NOMO-1 treated with dmso at 0.1 percent for 144 hours (cell line): ENCODE data around the gene BTD.

ENCODE experiments used
- DNase-seq: peaks from one replicate; lab custom pipeline; 2025; ENCODE audit not compliant: unreplicated experiment; lab: John Stamatoyannopoulos, UW

The BTD gene, protein sequence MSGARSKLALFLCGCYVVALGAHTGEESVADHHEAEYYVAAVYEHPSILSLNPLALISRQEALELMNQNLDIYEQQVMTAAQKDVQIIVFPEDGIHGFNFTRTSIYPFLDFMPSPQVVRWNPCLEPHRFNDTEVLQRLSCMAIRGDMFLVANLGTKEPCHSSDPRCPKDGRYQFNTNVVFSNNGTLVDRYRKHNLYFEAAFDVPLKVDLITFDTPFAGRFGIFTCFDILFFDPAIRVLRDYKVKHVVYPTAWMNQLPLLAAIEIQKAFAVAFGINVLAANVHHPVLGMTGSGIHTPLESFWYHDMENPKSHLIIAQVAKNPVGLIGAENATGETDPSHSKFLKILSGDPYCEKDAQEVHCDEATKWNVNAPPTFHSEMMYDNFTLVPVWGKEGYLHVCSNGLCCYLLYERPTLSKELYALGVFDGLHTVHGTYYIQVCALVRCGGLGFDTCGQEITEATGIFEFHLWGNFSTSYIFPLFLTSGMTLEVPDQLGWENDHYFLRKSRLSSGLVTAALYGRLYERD

DNA sequence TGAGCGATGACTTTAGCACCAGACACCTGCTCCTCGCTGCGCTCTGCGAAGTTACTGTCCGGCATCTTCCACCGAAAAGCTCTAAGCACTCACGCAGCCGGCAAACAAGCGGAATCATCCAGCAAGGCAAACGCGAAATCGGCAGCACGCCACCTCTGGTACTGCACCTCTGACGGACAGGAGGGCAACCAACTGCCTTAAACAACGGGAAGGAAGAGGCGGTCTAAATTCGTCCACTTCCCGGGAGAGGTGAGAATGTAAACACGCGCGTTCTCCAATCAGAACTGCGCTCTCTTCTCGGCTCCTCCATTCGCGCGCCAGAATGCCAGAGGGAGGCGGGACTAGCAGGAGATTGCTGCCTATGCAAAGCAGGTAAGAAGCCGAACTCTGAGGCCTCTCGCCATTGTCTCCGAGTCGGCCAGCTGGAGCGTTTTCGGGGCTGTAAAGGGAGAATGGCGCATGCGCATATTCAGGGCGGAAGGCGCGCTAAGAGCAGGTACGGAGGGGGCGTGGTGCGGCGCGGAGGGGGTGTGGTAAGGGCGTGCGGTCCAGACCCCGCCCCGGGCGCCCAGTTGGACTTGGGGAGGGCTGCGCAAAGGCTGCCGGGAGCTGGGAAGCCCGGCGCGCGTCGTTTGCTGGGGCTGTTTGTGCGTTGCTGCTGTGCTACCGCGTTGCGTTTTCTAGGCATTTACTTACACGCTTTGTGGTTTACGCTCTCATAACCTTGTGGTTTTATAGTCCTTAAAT is at the start of gene BTD, which contains the start of gene HACL1:
Gene BTD, plus strand, starts transcription at position 347 of the 747 bp plus-strand sequence. CDS start 33,695 bp downstream, outside the sequence.
Gene HACL1, minus strand, starts transcription at position 171 of the 747 bp plus-strand sequence. Its CDS starts 106 bp downstream, at position 65.
- DNase-seq = no peak

DNA sequence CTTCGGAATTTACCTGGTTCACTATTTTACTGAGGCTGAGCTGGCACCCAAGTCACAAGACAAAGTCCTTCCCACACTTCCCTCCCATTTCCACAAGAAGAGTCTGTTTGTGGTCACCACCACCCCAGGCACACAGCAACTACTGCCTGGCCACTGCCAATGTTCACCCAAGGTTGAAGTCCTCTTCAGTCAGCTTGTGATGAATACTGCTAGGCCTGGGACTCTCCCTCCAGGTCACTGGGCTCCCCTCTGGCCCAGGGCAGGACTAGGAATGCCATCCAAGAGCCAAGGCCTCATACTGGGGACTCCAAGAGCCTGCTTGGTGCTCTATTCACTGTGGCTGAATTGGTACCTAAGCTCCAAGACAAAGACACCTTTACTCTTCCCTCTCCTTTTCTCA is 49.6 kb upstream of the BTD start:
- no peak for DNase-seq

DNA sequence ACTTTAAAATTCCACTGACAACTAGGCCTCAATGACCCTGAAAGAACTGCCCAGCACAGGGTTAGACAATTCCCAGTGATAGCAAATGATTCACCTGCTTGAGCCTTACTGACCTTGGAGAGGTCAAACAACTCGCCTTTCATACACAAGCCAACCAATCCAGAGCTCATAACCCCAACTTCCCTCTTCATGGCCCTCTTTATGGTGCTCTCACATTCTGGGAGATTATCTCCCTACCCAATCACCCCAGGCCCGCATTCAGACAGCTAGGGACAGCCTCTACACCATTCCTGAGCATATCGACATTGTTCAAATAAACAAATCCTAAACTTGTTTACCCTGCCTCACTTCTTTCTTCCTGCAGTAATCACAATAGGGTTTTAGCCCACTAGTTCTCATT is 47.8 kb upstream of the BTD start:
- DNase-seq = no peak

DNA sequence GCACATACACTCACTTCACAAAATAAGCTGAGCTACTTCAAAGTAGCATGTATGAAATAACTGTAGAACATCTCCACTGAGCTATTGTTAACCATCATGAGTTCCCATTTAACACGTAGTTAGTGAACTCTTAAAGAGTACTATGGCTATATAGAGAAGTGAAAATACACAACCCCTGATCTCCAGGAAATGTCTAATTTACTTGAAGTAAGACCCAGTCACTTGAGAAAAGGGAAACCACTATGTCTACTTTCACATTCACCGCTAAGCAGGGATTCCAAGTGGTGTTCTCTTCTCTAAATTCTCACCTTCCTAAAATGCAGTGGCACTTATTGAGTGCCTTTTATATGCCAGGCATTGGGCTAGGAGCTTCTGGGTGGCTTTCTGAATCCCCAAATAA is 45.0 kb upstream of the BTD start:
- peak; percentile 77 for DNase-seq

DNA sequence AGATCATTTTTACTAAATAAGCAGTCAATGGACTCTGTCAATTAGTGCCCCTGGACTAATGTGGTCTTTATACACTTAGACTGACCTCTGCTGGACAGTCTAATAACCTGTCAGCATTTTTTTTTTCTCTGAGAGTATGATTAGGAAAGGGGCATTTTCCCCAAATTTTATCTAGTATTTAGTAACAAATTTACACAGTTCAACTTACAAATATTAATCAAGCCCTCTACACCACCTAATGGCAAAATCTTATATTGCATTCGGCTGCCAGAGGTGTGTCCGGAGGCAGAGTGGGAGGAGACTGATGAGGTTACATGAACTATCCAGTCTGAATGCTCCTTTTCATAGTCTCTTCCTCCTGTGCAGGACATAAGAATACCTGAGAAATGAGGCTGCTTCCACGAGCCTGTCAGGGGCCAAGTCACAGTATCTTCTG is 44.0 kb upstream of the BTD start:
- peak; percentile 56 for DNase-seq

DNA sequence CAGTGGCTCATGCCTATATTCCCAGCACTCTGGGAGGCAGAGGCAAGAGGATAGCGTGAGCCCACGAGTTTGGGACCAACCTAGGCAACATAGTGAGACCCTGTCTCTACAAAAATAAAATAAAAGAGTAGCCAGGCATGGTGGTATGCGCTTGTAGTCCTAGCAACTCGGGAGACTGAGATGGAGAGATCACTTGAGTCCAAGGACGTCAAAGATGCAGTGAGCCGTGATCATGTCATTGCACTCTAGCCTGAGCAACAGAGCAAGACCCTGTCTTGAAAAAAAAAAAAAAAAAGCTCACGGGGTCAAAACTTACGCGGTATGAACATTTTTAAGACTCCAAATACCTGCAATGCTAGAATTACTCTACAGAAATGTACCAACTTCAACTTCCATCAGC is 43.0 kb upstream of the BTD start:
- DNase-seq = no peak

DNA sequence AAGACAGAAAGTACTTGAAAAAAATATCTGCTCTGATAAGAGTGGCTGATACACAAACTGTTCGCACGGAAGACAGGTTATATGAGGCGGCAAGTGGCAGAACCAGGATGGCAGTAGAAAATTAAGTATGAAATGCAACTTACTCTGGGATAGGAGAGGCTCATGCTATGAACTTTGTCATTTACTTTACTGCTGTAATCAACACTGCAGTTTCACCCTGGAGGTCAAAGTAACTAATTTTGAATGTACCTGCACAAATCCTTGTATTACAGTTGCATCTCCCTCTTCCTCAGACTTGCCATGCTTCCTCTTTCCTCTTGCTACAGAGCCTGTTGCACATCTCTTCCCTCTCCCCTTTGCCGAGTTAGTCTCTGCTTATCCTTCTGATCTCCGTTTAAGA is 39.0 kb upstream of the BTD start:
- no peak for DNase-seq

DNA sequence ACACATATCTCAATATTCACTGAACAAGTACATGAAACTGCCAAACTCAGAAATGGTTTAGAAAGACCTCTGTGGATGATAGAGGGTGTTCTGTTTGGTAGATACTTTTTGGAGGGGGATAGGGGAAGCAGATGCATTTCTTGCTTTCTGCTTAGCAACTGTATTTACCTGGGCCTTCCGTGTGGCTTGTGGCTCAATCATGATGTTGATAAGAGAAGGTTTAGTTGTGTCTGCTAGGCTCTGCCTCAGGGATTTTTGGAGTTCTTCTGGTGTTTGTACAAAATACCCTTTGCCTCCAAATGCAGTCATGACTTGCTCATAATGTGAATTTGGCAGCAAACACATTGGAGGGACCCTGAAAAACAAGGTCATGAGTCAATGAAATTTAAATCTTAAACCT is 38.4 kb upstream of the BTD start:
- no peak for DNase-seq

DNA sequence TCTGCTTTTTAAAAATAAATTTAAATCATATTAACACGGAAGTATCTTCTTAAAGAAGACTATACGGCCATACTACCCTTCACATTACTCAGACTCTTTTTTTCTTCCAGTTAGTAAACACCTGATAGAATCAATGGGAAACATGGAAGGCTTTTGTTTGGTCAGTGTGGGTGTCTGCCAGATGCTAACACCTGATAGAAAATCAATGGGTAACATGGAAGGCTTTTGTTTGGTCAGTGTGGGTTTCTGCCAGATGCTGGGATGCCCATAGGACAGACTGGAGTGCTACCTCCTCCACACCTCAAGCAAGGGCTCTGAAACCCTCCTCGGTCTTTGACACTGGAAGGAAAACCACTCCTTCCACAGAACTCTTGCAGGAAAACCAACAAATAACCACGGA is 29.4 kb upstream of the BTD start:
- no peak for DNase-seq

DNA sequence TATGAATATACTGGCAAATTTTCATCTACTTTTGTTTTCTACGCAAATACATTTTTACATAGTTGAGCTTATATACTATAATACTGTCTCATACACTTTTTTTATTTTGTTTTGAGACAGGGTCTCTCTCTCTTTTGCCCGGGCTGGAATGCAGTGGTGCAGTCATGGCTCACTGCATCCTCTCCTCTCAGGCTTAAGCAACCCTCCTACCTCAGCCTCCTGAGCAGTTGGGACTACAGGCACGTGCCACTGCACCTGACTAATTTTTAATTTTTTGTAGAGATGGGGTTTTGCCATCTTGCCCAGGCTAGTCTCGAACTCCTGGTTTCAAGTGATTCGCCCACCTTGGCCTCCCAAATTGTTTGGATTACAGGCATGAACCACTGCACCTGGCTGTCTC is 26.1 kb upstream of the BTD start:
- DNase-seq = no peak

DNA sequence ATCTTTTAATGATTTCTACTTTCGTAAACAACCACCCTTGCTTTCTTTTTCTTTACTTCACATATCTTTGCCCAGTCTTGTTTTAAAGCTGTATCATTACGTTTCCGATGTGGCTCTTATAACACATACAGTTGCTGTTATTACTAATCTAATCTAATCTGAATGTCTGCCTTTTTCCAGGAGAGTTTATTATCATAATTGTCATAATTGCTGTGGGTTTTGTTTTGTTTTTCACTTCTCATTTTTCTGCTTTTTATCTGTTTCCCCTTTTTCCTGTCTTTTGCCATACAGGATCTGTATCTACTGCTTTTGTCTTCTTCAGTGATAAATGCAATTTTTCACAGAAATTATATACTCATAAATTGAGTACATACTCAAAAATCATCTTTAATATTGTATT is 25.1 kb upstream of the BTD start:
- DNase-seq = peak; percentile 76

DNA sequence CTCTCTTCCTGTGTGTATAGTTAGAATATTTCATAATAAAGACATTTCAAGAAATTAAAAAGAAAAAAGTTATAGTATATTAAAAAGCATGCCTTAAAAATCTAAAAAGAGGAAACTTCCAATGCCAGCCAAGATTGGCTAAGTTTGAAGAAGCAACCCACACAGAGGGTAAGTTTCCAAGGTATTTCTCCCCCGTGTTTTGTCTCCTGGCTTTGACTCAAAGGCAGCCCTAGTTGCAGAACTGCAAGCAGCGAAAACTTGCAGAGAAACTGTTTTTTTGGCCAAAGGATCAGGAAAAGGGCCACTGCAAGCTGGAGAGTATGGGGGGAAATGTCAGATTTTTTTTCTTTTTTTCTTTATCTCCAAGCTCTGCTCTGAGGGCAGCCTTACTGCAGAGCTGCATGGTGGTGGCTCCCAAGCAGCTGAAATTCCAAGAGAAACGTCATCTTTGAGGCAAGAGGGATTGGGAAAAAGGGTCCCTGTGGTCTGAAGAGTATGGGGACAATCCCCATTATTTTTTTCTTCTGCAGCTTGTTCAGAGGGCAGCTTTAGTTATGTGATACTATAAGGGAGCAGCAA is 23.2 kb upstream of the BTD start:
- peak; percentile 1 for DNase-seq

DNA sequence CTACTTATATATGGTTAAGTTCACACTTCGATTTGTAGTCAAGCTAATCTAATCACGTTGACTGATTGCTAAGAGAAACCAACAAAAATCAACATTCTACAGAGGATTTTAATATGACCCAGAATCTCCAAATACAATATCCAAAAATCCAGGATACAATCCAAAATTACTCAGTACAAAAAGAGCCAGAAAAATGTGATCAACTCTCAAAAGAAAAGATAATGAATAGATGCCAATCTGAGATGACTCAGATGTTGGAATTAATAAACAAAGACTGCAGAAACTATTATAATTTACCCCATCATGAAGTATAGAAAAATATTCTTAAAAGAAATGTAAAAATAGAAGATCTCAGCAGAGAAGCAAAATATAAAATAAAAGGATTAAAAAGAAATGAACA is 22.5 kb upstream of the BTD start:
- DNase-seq = no peak

DNA sequence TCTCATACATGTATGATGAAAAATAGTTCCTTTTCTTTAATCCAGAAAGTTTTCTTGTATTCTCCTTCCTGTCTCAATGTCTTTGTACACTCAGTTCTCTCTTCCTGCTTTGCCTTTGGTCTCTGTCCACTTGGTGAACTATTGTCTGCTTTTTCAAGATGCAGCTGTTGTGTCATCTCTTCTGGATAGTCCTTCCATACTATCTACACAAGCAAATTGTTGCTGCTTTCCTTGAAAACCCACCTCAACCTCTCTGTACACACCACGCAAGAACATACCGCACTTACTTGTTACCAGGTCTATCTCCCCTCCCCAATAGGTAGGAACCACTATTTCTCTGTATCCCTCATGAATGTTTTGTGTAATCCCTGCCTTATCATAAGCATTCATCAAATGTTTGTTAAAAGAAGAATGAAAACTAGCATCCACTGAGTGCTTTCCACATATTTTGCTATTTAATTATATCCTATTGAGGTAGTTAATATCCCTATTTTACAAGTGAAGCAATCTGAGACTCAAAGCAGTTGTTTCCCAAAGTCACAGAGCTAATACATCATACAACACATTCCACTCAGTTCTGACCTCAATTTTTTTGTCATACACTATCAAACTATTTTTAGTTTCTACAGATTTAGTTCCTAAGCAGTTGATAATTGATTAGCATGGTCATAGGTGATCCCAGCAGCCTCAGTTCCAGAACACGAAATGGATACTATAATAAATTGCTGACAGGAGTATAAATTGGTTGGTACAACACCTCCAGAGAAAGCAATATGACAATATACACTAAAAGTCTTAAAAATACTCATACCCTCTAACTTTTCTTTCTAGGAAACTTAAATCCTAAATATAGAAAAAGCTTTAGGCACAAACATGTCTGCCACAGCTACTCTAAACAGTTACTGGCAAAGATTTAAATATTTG is 19.8 kb upstream of the BTD start:
- DNase-seq = no peak

DNA sequence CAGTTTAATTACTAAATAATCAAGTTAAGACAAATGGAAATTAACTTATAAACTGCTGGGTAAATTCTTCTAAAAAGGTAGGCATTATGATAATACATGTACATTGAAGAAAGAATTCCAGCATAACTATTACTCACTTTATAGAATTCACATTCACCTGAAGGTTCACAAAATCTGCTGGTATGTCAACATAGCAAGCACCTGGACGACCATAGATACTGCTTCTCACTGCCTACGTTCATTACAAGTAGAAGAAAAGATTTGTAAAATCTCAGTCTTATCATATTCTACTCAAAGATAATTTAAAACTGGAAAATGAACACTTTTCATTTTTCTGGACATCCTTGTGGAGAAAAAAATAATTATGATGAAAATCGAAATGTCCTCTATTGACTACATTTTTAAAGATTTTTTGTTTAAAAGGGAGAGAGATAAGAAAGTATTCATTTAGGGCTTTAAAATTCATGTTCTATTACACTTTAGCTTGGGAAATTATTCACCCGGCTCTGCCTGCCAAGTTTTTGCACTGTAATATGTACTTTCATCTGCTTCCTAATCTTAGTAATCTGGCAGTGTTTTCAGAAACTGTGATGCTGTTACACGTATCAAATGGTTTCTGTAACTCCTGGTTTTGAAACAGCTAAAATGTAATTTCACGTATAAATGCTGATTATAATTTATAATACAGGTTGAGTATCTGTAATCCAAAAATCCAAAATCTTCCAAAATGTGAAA is 16.3 kb upstream of the BTD start:
- no peak for DNase-seq

DNA sequence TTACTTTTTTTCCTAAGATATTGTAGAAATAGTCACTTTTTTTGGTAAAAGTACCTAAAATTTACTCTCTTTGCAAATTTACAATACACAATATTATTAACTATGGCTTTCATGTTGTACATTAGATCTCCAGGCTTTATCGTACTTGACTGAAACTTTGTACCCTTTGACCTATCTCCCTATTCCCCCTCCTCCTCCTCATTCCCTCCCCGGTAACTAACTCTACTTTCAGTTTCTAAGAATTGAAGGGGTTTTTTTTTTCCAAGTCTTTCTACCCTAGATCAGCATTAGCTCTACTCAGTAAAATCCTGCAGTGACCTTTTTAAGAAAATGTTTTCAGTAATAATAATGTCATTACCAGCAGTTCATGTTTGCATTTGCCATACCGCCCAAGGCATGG is 10.3 kb upstream of the BTD start:
- DNase-seq = no peak

DNA sequence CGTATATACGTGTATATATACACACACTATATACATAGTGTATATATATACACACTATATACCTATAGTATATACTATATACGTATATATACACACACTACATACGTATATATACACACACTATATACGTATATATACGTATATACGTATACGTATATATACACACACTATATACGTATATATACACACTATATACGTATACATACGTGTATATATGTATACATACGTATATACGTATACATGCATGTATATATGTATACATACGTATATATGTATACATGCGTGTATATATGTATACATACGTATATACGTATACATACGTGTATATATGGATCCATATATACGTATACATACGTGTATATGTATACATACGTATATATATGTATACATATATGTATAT is 9.6 kb upstream of the BTD start:
- no peak for DNase-seq

DNA sequence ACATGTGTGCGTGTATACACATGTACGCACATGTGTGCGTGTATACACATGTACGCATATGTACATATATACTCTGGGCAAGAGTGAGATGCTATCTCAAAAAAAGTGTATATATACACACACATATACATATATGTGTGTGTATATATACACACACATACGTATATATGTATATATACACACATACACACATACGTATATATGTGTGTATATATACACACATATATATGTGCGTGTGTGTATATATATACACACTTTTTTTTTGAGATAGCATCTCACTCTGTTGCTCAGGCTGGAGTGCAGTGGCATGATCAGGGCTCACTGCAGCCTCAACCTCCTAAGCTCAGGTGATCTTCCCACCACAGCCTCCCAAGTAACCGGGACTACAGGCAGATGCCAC is 8.6 kb upstream of the BTD start:
- DNase-seq = no peak

DNA sequence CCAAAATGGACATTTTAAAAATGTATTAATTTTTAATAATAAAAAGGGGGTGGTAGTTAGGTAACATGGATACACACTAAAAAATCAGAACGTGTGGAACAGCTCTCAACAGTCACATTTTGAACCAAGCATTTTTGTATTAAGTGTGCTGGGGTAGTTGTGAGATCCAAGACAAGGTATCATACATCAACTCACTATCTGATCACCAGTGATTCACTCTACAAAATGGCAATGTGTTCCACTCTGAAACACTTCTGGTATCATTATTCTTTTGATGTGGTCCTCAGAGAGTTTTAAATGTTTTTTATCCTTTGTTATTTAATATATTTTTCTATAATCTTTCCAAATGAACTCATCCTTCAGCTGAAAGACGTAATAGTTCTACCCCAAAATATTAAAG is 5.6 kb upstream of the BTD start:
- DNase-seq = no peak

DNA sequence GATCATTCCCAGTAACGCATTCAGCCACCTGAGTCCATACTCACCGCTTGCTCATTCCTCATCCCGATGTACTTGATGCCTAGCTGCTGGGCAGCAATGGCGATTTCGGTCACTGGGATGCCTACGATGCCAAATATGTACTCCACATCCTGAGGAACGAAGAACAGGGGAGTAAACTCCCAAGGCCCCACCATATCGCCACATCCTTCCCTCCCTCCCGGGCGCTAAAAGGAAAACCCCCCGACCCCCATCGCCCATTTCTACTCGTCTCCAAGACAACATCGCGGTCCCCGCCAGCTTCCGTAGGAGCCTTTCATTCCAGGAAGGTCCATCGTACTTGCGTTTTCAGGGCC is 523 bp upstream of the BTD start:
- DNase-seq = no peak
